ENCODE measurements around the gene ZMAT2.
"Not testable (repeated sequence)": the region's sequence is repeated elsewhere in the genome, so short reads cannot be mapped to it uniquely, and the experiment has no call there.

The ZMAT2 gene

DNA sequence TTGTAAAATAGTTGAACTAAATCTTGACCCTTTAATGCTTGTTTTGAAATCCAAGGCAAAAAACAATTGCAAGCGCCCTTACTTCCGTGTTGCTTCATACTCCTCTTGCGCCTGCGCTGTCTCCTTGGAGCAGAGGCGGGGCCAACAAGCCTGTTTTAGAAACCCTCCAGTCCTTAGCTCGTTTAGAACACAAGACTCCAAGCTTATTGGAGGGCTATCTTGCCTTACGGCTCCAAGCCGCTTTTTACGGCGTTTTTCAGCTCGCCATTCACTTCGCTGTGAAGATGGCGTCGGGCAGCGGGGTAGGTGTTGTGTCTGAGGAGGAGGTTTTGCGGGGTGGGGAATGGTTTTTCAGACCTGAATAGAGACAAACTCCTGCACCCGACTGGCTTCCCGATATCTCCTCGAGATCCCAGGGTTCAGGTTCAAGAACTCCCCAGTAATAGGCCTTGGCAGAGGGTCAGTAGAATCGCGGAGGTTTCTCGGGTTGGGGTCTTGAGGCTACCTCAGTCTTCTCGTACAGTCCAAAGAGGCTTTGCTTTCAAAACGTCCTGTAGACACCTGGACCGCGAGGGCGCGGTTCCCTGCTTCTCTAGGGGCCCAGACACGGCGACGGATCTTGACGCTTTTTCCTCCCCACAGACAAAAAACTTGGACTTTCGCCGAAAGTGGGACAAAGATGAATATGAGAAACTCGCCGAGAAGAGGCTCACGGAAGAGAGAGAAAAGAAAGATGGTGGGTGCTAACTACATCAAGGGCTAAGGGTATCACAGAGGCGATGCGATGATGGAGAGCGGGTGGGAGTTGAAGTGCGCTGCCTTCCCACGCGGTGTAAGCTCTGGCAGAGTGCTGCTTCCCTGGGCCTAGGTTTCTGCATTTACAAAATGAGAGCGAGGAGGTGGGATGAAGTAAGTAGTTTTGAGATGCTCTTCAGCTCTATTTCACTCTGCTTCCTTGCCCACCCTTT is at the start of gene ZMAT2:
Gene ZMAT2, plus strand, starts transcription at position 271 of the 968 bp plus-strand sequence. Its CDS starts 14 bp downstream, at position 285.
- DNase-seq: peak; percentile 59 to 96

DNA sequence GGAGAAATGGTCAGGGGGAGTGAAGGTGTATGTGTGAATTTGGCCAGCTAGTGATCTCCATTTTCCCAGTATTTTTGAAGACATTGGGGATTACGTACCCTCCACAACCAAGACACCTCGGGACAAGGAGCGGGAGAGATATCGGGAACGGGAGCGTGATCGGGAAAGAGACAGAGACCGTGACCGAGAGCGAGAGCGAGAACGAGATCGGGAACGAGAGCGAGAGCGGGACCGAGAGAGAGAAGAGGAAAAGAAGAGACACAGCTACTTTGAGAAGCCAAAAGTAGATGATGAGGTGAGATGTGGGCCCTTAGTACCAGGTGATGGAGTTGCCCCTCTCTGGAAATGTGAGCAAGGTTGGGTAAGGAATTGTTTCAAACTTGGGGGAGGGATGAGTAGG is 41.4 kb upstream of the ZMAT2 start:
- DNase-seq: no peak

DNA sequence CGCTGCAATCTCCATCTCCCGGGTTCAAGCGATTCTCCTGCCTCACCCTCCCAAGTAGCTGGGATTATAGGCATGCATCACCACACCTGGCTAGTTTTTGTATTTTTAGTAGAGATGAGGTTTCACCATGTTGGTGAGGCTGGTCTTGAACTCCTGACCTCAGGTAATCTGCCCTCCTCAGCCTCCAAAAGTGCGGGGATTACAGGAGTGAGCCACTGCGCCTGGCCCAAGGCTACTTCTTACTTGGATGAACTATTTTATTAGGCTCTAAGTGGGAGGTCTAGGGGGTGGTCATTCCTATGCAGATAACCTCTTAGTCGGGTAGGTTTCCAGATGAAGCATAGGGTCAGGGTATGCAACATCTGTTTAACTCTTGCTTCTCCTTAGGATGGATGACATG is 39.9 kb upstream of the ZMAT2 start:
- not testable (repeated sequence) for DNase-seq

DNA sequence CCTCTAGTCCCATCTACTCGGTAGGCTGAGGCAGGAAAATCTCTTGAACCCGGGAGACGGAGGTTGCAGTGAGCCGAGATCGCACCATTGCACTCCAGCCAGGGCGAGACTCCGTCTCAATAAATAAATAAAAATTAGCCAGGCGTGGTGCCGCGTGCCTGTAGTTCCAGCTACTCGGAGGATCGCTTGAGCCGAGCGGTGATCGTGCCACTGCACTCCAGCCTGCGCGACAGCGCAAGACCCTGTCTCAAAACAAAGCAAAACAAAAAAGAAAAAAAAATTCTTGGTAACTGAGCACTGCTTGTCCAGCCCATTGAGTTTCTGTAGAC is 36.3 kb upstream of the ZMAT2 start:
- no peak for DNase-seq

DNA sequence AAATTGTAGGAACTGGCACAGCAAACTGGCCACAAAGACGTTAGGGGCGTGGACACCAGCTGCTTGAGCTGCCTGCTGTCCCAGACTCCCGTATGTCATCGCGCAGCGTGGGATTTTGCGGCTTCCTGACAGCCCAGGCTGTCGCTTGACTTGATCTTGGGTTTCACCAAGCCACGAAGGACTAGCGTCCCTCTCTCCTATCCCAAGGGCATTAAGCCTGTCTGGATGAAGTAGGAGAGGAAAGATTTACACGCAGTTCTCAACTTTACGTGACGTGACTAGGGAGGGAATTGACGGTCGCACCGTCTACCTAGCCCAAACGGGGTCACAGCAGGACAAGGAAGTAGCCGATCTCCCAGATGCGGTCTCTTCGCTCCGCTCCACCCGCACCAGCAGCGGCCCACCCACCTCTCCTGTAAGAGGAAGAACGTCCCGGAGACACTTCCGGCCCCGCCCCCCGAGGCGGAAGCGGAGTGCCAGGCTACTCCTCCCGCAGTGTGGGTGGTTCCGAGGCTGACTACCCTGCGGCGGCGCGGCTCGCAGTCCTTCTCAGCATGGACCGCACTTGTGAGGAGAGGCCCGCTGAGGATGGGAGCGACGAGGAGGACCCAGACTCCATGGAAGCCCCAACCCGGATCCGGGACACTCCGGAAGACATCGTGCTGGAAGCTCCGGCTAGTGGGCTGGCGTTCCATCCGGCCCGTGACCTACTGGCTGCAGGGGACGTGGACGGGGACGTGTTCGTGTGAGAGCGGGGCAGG is 35.7 kb upstream of the ZMAT2 start, which contains the start of gene WDR55:
Gene WDR55, plus strand, starts transcription at position 546 of the 761 bp plus-strand sequence. Its CDS starts 9 bp downstream, at position 555.
- DNase-seq: peak; percentile 85 to 87

GRCh38 chr5:140671035-140671434 is 29.2 kb upstream of the ZMAT2 start:
- DNase-seq: not testable (repeated sequence)

DNA sequence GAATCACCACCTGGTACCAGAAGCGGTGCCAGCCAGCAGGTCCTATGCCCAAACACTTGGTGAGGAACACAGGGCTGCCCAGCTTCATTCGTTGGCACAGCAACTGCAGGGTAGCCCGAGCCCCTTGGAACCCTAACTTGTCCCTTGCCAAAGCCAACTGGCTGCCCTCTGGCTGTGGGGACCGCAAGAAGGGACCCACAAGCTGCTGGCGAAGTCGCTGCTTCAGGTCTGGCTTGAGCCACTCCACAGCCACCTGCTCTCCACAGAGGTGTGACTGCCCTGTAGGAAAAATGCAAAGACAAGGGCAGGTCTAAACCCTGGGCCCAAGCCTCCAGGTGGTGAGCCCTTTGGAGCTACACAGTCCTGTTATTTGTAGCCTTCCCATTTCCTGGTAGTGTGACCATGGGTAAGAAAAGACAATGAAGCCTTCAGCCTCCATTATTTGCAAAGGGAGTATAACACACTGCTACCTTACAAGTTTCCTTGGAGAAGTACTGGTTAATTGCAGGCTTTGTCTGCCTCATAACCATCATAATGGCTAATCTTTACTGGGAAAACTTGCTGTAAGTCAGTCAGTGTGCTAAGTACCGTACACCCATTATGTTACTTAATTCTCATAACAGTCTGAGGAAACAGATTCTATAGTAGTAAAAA is 28.6 kb upstream of the ZMAT2 start:
- DNase-seq: no peak

DNA sequence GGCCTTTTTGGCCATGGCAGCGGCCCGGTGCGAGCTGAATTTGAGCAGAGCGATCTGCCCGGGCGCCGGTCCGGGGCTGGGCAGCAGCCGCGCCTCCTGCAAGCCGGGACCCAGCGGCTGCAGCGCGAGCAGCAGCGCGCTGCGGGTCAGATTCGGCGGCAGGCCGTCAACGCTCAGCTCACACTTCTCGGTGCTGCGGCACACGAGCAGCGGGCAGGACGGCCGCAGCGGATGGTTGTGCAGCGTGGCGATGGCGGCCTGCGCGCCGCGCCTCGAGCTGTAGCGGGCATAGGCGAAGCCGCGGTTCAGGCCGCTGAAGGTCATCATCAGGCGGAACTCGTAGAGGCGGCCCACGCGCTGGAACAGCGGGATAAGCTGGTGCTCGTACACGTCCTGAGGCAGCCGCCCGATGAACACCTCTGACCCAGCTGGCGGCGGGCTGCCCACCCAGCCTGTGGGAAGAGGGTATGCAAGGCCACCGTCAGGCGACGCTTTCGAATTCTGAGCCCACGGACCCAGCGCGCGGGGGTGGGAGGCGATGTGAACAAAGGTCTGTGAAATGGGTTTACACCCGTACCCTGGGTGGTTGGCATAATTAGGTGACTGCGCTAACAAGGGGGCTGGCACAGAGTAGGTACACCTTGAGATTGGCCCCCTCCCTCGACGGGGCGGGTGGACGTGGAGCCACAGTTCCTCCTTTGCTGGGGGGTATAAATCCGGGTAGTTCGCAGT is 27.6 kb upstream of the ZMAT2 start:
- no peak for DNase-seq

DNA sequence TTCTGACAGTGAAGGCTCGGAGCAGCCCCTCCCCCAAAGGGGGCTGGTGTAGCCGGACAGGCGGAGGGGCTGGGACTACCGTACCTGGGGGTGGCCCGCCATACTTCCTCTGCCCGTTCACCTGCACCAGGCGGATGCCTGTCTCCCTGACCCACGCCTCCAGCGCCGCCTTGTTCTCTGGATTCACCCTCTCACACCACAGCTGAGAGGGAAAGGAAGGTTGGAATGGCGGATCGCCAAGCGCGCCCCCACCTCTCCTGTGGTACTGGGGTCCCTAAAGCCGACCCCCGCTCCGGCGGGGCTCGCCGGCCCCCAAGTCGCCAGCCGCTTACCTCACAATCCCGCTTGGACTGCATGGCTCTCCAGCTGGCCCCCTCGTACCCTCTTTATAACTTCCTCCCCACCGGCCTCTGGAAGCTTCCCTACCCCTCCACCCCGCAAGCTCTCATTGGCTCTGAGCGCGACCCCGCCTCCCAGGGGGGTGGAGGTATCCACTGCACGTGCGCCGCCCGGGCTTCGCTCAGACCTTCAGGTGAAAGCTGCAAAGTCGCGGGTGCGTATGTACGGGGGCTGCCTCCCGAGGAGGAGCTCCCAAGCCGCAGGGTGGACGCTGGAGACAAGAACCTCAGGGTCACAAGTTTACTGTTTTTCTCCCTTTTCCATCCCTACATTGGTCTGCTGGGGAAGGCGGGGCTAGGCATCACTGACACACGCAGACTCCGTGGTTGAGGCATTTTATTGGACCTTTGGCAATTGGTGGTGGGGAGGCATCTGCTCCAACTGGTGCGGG is 26.9 kb upstream of the ZMAT2 start, which contains the start of gene DND1:
Gene DND1, minus strand, starts transcription at position 390 of the 790 bp plus-strand sequence. Its CDS starts 34 bp downstream, at position 356.
- no peak for DNase-seq

GRCh38 chr5:140674211-140674610 is 26.0 kb upstream of the ZMAT2 start:
- DNase-seq: no peak

GRCh38 chr5:140674629-140675028 is 25.6 kb upstream of the ZMAT2 start:
- no peak for DNase-seq

DNA sequence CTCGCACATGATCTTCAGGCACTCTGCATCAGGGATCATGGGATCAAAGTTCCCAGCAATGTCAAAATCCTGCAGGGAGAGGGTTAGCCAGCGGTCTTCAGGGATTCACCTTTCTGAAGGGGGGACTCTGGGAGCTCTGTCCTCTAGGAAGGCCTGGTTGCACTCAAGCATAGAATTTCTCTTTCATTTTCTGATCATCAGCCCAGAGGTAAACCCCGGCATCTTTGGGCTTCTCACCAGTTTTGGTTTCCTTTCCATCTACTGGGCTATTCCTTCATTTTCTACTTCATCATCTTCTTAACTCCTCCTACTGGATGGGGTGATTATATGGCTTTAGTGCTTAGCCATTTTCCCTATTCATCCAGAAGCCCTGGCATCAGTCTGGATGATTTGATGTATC is 22.3 kb upstream of the ZMAT2 start:
- DNase-seq: no peak

- DNase-seq: no peak
Measured at GRCh38 chr5:140678993-140679392, 21.3 kb upstream of the ZMAT2 start.

GRCh38 chr5:140690376-140690932 is 9.8 kb upstream of the ZMAT2 start:
- no peak for DNase-seq

DNA sequence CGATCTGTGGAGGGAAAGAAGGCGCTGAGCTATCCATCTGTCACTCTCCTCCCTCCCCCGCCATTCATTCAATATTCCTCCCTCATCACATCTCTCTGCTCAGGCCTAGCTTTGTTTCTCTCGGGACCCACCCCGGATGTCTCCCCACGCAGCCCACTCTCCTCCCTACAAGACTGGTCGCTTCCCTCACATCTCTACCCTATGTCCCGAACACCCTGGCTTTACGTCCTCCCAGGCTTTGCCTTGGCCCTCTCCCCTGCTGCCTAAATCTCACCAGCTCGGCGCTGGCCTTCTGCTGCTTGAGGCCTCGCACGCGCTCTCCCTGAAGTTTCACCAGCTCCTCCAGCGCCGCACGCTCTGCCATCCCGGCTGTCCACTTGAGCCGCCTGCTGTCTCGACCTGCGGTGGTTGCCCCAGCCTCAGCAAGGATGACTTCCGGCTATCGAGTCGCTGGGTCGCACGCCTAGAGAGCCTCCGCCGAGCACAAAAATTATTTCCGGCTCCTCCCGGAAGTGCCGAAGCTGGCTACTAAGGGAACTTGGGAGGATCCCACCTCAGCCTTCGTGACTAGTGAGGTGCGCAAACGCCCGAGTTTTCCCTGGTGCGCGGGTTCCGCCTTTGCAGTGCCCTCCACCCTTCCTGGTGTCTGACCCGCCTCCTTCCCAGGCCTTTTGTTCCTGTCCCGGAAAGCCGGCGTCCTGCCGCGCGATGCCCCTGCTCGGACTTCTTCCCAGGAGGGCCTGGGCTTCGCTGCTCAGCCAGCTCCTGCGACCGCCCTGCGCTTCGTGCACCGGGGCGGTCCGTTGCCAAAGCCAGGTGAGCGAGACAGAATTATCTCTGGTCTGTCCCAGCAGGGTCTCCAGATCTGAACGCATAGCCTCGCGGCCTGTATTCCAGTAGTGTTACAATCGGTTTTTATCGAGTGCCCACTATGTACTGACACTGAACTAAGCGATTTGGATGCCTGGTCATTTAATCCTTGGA is 9.0 kb upstream of the ZMAT2 start, which contains the start of the genes HARS1 and HARS2:
Gene HARS1, minus strand, starts transcription at position 430 of the 984 bp plus-strand sequence. Its CDS starts 66 bp downstream, at position 364.
Gene HARS2, plus strand, starts transcription at position 515 of the 984 bp plus-strand sequence. Its CDS starts 194 bp downstream, at position 709.
- DNase-seq: peak; percentile 72 to 77

DNA sequence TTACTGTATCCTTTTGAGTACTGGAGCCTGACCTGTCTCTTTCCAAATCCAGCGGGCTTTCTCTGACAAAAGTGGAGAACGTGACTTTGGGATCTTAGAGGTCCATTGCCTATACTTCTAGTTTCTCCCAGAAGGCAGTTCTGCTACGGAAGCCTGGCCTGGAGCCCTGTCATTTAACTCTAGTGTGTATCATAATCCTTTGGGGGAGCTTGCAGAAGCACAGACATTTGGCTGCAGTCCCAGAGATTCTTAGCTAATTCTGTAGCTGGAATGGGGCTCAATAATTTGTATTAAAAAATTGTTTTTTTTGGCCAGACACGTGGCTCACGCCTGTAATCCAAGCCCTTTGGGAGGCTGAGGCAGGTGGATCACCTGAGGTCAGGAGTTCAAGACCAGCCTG is 6.0 kb upstream of the ZMAT2 start:
- DNase-seq: no peak

DNA sequence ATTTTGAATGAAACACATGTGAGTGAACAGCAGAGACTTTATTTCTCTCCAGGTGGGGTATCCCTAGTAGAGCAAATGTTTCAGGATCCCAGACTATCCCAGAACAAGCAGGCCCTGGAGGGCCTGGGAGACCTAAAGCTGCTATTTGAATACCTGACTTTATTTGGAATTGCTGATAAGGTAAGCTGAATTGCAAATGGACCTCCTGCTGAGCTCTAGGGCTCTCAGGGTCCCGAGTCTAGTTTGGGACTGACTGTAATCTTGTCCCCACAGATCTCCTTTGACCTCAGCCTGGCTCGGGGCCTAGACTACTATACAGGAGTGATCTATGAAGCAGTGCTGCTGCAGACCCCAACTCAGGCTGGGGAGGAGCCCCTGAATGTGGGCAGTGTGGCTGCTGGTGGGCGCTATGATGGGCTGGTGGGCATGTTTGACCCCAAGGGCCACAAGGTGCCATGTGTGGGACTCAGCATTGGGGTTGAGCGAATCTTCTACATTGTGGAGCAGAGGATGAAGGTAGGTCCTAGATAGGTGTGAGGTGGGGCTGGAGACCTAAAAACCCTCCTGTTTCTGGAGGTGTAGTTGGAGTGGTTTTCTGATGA is 3.3 kb upstream of the ZMAT2 start:
- DNase-seq: no peak

GRCh38 chr5:140707812-140708211 is 7.6 kb downstream of the ZMAT2 start:
- DNase-seq: no peak

GRCh38 chr5:140708787-140709186 is 8.5 kb downstream of the ZMAT2 start:
- not testable (repeated sequence) for DNase-seq
